GM19467 (cell line): Measurements from ENCODE around the gene UBR4.

Experiments
- ATAC-seq: cut with Tn5 transposase; IDR thresholded peaks from one replicate; pipeline ENCODE4 v1.9.1; 2021; ENCODE audit warnings: mild to moderate bottlenecking, moderate library complexity; ENCODE audit not compliant: unreplicated experiment

The UBR4 gene

DNA sequence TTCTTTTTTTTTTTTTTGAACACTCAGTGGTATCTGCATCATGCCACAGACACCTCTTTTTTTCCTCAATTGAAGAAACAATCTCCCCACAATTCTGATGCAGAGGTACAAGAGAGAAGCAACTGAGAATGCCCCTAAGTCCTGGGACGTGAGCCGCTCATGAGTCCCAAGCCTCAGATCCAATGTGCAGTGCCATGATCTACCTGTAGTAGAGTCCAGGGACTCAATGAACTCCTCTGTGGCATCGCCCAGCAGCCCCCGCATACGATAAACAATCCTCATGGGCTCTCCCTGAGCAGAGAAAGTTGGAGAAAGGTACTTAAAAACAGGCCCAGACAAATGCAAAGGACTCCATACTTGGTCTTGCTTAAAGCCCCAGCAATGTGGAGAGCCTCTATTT, 113.1 kb downstream of the UBR4 start:
- no peak for ATAC-seq

DNA sequence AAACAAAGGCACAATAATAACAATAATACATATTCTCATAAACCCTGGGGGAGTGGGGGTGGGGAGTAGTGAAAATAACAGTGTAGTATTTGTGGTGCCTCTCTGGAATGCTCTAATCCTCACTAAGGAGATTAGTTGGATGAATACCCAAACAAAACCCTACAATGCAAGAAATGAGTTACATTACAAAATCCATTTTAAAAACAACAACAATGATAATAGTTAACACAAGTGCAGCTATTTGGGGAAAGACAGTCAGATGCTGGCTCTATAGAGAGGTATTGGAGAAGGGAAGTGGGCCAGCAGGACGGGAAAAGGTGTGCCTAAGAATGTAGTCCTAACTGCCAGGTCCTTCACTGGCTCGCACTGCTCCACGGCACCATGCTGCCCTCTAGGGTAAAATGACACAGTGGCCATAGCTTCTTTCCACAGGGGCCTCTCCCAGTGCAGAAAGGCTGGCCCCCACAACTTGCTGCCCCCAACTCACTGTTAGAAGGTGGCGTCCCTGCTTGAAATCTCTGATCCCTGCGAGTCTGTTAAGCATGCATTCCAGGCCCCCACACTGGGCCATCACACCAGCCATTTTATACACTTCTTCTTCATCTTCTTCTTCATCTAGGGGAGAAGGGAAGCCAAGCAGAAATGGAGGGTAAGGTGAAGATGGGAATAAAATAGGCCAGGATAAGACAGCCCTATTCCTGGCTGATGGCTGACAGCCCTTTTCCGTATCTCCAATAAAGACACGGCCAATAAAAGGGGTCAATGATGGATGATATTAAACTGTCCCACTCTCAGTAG, 113.8 kb downstream of the UBR4 start:
- ATAC-seq: no peak

GRCh38 chr1:19091196-19091953, 118.7 kb downstream of the UBR4 start:
- ATAC-seq: no peak

- ATAC-seq: no peak
Measured at GRCh38 chr1:19089524-19089923, 120.5 kb downstream of the UBR4 start.

DNA sequence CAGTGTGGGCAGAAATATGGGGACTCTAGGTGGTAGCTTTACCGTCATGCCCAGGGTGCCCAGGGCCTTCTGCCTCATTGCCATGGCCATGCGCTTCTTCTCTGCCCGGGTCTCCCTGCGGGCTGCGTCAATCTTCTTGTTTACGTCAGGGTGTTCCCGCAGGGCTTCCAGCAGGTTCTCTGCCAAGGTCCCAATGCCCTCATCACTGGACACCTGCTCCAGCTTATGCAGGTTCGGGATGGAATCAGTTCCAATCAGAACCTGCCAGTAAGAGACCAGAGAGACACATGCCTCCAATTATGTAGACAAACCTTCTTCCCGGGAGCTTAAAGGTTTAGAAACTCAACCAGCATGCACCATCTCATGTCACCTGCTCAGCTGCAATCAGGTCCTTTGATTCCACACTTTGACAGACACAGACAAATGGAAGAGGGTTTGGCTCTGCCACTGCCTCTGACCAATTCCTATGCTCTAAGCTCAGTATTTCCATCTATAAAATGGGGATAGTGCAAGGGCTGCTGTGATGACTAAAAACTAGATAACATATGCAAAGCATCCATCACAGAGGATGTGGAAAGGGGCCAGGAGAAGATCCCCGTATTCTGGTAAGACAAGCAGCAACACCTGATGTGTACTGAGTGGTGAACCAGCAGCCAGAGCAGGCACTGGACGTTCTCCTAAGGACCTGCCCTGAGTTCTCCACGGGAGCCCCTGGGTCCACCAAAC, 121.2 kb downstream of the UBR4 start:
- ATAC-seq: no peak

GRCh38 chr1:19087737-19088594, 122.1 kb downstream of the UBR4 start:
- no peak for ATAC-seq

GRCh38 chr1:19087017-19087736, 122.9 kb downstream of the UBR4 start:
- no peak for ATAC-seq

GRCh38 chr1:19086176-19086875, 123.7 kb downstream of the UBR4 start:
- no peak for ATAC-seq

DNA sequence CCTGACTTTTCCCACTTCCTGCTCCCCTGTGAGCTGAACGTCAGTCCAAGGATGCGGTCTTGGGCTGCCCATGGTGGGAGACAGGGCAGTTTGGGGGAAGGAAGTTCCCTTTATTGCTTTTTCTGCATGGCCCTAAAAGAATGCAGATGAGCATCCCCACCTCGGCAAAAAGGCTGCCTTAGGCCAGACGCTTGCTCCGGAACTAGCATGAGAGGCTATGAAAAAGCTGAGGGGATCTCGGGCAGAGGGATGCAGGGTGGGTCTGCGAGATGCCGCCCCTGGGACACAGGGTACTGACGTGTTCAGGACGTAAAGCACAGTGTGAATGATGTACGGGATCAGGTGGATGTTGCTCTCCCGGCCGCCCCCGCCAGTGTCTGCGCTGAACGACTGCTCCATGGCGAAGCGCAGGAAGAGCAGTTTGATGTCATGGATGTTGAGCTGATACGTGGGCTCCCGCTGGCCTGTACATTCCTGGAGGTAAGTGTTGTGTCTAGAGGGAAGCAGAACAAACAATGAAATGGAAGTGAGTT, 125.8 kb downstream of the UBR4 start:
- no peak for ATAC-seq

DNA sequence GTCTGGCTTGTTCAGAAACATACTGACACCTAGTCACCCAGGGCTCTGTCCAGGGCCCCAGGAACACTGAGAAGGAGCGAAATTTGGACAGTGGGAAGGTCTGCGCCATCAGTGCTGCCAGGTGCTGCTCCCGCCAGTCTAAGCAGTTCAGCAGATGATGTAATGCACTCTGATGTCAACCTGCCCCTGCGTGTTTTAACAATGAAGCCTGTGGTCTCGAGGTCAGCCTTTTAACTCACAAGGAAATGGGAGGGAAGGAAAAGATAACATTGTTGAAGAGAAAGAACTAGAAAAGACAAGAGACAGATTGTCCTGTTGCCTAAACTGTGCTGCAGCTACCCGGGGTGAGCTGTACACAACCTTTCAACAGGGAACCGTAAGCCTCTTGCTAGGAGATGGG, 127.0 kb downstream of the UBR4 start:
- no peak for ATAC-seq

- no peak for ATAC-seq
Measured at GRCh38 chr1:19081218-19081893, 128.7 kb downstream of the UBR4 start.

- no peak for ATAC-seq
Measured at GRCh38 chr1:19080721-19081120, 129.3 kb downstream of the UBR4 start.

- ATAC-seq: no peak
Measured at GRCh38 chr1:19079541-19080472, 130.3 kb downstream of the UBR4 start.

- ATAC-seq: no peak
Measured at GRCh38 chr1:19078536-19078935, 131.5 kb downstream of the UBR4 start.

DNA sequence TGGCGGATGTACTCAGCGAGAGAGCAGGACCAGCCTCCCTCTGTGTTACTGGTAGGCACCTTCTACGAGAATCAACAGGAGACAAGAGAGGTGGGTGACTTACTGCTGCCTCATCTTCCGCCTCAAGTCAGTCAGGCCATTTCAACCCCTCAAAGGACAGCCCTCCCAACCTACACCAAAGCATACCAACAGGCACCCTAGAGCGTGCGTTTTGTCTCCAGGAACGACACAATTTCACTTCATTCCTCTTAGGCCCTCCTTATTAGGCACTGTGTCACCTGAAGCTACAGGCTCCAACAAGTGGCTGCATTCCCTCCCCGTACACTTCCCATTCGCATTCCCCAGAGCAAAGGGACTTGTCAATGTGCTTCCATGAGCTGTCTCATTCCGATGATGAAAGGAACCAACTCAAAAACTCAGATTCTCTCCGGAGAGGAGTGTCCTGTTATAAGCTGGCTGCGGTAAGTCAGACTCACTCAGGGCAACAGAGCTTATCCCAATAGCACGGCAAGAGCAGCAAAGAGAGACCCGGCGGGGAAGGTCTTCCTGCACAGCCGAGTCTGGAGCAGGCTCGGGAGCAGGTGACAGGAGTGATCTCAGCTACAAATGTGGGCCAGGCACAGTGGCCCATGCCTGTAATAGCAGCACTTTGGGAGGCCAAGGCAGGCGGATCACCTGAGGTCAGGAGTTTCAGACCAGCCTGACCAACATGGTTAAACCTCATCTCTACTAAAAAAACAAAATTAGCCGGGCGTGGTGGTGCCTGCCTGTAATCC, 133.0 kb downstream of the UBR4 start:
- no peak for ATAC-seq

- no peak for ATAC-seq
Measured at GRCh38 chr1:19074902-19075721, 135.0 kb downstream of the UBR4 start.
